Pons (tissue), 1 donor: ENCODE measurements around the gene EME1.
A peak's percentile ranks its signal among the peaks of the same experiment; 100 is the strongest.

Experiments used
- DNase-seq: peaks from one replicate; pipeline ENCODE4 v3.0.0-alpha.2; 2016; ENCODE audit warnings: low spot score

EME1 gene

DNA sequence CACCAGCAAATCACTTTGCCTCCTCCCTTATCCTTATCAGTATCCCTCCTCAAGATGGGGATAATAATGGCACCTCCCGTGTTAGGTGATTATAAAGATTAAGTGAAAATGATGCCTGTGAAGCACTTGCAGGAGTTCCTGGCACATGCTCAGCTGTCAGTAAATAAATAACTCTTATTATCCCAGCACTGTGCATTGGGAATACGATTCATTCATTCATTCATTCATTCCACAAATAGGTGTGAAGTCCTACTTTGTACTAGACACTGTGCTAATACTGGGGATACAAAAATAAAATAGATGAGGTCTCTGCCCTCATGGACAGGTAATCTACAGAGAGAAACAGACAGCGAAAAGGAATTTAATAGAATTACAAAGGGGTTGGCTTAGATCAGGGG, 25.1 kb upstream of the EME1 start:
- DNase-seq = no peak

DNA sequence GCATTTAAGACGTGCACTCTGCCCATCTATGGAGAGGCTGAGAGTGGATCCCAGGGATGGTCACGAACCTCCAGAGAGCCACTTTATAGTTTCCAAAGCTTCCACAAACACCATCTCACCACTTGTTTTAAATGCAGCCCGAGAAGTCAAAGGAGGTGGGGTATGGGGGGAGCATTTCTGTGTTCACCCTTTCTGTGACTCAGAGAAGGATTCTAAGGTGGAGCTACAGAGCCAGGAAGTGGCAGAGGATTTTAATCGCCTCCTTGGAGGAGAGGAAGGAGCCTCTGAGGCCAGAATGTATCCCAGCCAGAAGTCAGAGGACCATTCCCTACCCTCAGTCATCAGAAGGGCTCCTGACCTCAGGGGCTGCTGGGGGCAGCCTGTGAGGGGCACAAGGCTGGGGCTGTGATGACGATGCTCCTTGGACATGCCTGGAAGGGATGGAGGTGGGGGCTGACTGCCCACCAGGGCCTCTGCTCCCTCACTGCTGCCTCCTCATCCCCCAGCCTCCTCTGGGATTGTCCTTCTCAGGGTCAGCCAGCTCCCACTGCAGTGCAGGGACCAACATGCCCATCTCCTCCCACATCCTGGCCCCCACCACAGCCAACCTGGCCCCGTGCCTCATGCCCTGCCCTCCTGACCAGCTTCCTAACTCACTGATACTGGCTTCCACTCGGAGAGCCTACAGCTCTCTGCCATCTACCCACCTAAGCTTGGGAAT, 24.3 kb upstream of the EME1 start:
- DNase-seq = no peak

GRCh38 chr17:50349243-50349600, 23.8 kb upstream of the EME1 start:
- no peak for DNase-seq

DNA sequence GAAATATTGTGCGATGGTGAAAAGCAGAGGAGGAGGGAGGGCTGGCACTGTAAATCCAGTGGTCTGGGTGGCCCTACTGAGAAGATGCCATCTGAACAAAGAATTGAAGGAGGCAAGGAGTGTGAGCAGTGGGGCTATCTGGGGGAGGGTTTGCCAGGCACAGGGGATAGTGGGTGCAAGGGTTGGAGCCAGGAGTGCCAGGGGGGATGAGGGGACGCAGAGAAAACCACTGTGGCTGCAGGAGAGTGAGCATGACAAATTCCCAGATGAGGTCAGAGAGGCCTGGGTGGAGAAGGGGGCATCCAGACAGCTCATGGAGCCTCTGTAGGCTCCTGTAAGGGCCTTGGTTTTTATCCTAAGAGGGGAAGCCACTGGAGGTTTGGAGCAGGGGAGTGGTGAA, 22.3 kb upstream of the EME1 start:
- no peak for DNase-seq

- DNase-seq = no peak
These were observed 20.8 kb upstream of the EME1 start for GRCh38 chr17:50352072-50352692.

GRCh38 chr17:50352693-50353599, 20.1 kb upstream of the EME1 start:
- no peak for DNase-seq

DNA sequence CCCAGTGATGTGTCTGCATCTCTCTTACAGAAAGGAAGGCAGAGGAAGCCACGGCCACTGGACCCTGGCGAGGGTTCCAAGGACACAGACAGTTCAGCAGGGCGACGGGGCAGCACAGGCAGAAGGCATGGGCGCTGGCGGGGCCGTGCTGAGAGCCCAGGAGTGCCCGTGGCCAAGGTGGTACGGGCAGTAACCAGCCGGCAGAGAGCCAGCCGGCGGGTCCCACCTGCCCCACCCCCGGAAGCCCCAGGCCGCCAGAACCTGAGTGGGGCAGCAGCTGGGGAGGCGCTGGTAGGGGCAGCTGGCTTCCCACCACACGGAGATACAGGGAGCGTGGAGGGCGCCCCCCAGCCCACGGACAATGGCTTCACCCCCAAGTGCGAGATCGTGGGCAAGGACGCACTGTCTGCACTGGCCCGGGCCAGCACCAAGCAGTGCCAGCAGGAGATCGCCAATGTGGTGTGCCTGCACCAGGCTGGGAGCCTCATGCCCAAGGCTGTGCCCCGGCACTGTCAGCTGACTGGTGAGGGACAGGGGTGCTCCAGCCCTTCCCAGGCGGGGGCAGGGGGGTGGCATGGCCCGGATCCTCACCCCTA, 19.3 kb upstream of the EME1 start:
- DNase-seq = no peak

- DNase-seq = no peak
These were observed 18.8 kb upstream of the EME1 start for GRCh38 chr17:50354198-50354597.

DNA sequence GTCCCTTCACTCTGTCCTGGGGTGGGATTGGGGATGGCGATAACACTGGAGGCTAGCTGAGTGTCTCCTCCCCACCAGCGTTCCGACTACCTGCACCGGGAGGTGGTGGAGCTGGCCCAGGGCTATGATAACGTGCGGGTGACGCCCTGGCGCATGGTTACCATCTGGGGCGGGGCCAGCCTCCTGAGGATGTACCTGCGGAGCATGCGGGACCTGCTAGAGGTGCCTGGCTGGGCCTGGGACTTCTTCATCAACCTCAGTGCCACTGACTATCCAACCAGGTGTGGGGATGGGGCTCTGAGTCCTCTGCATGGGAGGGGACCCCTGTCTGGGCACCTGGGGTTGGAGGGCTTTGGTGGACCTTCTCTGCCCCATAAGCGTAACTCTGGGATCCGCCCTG, 18.3 kb upstream of the EME1 start:
- no peak for DNase-seq

DNA sequence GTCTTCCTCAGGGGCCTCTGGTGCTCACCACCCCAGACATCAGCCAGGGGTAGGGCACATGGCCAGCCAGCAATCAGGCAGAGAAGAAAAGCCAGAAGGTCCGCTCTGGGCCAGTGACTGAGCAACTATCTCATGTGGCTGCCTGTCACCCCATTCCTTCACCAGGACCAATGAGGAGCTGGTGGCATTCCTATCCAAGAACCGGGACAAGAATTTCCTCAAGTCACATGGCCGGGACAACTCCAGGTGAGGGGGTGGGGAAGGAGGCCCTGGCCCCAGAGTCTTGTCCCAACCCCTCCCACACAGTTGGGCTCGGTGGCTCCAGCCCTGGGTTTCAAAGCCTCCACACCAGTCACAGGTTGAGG, 17.7 kb upstream of the EME1 start:
- DNase-seq = no peak

DNA sequence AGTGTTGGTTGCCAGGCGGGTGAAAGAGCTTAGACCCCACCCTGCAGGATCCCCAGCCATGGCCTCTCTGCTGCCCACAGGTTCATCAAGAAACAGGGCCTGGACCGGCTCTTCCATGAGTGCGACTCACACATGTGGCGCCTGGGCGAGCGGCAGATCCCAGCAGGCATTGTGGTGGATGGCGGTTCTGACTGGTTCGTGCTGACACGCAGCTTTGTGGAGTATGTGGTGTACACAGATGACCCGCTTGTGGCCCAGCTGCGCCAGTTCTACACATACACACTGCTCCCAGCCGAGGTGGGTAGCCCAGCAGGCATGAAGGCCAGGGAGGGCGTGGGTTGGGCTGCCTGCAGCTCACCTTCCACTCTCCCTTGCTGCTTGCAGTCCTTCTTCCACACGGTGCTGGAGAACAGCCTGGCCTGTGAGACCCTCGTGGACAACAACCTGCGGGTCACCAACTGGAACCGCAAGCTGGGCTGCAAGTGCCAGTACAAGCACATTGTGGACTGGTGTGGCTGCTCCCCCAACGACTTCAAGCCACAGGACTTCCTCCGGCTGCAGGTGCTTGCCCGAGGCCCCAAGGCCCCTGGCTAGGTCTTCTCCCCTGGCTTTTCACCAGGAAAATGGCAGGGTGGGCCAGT, 17.2 kb upstream of the EME1 start:
- no peak for DNase-seq

GRCh38 chr17:50356418-50356817, 16.6 kb upstream of the EME1 start:
- no peak for DNase-seq

DNA sequence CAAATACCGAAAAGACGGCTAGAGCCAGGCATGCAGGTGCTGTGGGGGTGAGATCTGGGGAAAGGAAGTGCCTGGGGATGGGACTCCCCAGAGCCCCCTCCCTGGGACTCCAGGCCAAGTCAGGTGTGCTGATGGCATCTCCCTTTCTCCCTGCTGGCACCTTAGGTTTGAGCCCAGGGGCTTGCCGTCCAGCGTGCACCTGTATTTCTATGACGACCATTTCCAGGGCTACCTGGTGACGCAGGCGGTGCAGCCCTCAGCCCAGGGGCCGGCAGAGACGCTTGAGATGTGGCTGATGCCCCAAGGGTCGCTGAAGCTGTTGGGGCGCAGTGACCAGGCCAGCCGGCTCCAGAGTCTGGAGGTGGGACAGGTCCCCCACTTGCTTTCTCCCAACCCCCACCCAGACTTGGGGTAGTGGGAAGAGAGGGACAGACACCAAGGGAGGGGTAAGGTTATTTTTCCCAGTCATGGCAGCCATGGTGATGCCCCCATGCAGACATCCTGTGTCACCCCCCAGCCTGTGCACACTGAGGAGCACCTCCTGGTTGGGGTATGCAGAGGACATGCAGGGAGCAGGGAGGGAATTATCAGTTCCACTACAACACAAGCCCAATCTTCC, 16.0 kb upstream of the EME1 start:
- DNase-seq = no peak

- no peak for DNase-seq
These were observed 14.9 kb upstream of the EME1 start for GRCh38 chr17:50358177-50358576.

DNA sequence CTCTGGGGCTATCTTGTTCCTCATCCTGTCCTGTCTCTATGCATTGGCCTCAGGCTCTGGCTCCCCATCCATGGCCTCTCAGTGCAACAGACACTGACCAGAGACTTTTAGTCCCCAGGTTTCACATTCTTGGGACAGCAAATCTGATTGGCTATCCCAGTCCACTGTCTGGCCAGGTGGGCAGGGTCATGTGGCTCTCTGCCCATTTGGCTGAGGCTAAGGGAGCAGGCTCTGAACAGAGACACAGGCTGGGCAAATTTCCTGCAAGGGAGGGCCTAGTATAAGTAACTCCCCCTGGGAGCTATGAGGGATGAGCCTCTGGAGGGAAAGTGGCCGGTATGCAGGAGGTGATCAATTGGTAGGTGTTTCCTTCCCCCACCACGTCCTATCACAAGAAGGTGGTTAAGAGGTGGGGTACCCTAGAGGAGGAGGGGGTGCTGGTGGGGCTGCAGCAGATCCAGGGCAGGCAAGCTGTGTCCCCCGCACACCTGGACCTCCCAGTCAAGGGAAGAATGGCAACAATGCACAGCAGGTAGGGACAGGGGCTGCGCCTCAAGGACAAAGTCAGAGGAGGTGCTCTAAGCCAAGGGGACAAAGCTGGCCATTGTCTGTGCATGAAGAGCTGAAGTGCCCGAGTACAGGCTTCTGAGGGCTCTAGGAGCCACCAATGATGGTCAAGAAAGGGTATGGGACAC, 13.9 kb upstream of the EME1 start:
- DNase-seq = no peak

DNA sequence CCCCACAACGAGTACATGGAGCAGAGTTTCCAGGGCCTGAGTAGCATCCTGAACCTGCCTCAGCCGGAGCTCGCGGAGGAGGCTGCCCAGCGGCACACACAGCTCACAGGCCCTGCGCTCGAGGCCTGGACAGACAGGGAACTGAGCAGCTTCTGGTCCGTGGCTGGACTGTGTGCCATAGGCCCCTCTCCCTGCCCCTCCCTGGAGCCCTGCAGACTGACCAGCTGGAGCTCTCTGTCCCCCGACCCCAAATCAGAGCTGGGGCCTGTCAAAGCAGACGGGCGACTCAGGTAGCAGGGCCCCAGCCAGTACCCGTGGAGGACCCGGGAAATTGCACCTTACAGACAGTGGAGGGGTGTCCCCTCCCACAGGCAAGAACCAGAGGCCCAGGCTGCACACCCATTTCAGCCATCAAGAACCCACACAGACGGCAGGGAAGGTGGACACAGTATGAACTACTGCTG, 13.0 kb upstream of the EME1 start:
- DNase-seq = no peak

DNA sequence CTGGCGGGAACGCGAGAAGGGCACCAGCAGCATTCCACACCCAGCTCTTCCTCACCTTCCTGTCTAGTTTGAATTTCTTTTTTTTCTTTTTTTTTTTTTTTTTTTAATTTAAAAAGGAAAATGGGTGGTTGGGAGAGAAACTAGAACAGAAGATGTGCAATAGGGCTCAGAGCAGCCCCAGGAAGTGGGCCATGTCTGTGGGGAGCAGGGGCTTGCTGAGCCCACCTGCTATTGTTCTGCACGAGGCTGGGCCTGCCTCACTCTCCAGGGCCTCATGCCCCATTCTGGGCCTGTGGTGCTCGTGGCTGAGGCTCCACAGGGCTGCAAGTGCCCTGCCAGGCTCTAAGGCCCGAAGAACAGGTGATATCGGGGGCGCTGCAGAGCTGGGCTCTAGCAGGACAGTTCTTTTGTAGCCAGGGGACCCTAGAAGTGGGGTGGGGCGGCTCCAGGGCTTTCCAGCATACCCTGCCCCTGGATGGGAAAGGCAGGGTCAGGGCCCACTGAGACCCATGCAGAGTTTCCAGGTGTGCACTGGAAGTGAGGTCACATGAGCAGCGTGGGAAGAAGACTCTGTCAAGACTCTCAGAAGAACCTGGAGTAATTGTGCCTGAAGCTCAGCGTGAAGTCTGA, 12.4 kb upstream of the EME1 start:
- DNase-seq = no peak

DNA sequence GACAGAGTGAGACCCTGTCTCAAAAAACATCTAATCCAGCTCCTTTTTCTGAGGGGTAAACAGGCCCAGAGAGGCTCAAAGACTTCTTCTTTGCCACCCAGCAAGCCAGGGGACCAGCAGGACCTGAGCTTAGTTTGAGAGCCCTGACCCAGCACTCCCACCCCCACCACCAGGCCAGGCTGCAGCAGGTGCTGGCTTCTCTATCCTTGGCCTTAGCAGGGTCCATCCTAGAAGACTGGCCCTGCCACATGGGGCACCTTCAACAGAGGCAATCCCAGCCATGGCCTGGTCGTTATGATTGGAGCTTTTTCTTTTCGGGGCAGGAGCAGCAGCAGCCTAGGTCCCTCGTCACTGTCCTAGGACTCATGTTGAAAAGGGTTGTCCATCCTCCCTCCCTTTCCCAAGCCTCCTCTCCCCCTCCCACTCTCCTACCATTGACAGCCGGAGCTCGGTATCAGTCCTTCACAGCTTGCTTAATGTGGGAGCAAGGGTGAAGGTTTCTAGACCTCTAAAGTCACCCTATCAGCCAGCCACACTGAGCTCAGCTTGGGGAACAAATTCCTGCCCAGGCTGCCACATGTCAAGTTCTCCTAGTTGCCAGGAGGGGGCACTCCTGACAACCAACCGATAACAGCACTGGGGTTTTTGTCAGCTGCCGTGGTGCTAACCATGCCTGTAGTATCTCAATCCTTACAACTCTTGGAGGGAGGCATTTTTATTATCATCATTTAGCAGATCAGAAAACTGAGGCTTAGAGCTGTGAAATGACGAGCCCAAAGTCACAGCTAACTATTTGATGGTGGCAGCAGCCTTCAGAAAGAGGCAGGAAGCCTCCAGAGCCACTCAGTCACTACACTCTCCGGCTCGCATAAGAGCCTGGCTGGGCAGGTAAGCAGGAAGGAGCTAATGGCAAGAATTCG, 11.2 kb upstream of the EME1 start:
- DNase-seq = peak; percentile 80

DNA sequence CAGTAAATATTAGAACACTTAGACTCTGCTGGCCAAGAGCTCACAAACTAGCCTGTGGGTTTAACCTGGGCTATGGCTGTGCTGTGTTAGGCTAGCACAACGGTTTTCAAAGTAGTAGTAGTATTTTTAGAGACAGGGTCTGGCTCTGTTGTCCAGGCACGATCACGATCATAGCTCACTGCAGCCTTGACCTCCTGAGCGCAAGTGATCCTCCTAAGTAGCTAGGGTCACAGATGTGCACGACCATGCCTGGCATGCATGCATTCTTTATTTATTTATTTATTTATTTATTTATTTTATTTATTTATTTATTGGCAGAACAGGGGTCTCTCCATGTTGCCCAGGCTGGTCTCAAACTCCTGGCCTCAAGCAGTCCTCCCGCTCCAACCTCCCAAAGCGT, 10.4 kb upstream of the EME1 start:
- no peak for DNase-seq
